ENCODE measurements around the gene KCNN1. TPM values are rescaled to one million over a fixed set of nuclear protein-coding genes. Genes with fewer than 3 reads are reported as not detected.

Gene KCNN1
- total and polyA plus RNA-seq, 9 of the 15 experiments (the other 6 are each of a cell fraction or from before 2014, with no cell fraction given) = 0.01 to 6.2 (median 0.72) TPM

GRCh38 chr19:18002347-18002850 lies 35.5 kb downstream of the KCNN1 start (continued):
- TF ChIP-seq RCOR1 (IDR thresholded peaks at IDR 0.05; ENCODE audit: borderline replicate concordance in 1 of 2, low read depth in 2 of 2, low read length in 2 of 2) (peak in 1 of 2 experiments; percentile 82; a peak in 2 of 4 replicates), PTBP1 (IDR thresholded peaks at IDR 0.05; ENCODE audit: low read depth, low read length) (0 out of 2 replicates have a peak, but pooled peaks have one; percentile 83), NFIC (IDR thresholded peaks at IDR 0.05) (0 out of 2 replicates have a peak, but pooled peaks have one; percentile 9), RBM25 (IDR thresholded peaks at IDR 0.05; ENCODE audit: low read depth, low read length, severe bottlenecking) (peak; percentile 94), MEF2D (tag; conservative IDR thresholded peaks at IDR 0.05; ENCODE audit: low read depth) (no peak), BRF1 (IDR thresholded peaks at IDR 0.05; ENCODE audit: borderline replicate concordance, extremely low read depth, insufficient read length) (no peak), ZFP36 (IDR thresholded peaks at IDR 0.05; ENCODE audit: low read depth, low read length, partially characterized antibody) (no peak), MBD1 (CRISPR knock-in tag; IDR thresholded peaks at IDR 0.05) (no peak), HDAC3 (IDR thresholded peaks at IDR 0.05; ENCODE audit: borderline replicate concordance, partially characterized antibody) (no peak), NCOA6 (IDR thresholded peaks at IDR 0.05) (no peak), CBX1 (IDR thresholded peaks at IDR 0.05; ENCODE audit: low read depth) (peak; percentile 84), E2F1 (CRISPR knock-in tag; IDR thresholded peaks at IDR 0.05) (no peak), MITF (IDR thresholded peaks at IDR 0.05) (no peak), CHD4 (IDR thresholded peaks at IDR 0.05; ENCODE audit: insufficient read depth, insufficient replicate concordance, low read depth, low read length, poor library complexity, severe bottlenecking) (peak; percentile 87), AFF1 (IDR thresholded peaks at IDR 0.05; ENCODE audit: low read depth in 1 of 2, partially characterized antibody in 2 of 2) (no peak), ZC3H8 (IDR thresholded peaks at IDR 0.05) (no peak), MAZ (CRISPR knock-in tag; conservative IDR thresholded peaks at IDR 0.05 in 1 of 2, IDR thresholded peaks at IDR 0.05 in 1 of 2) (no peak), SRSF1 (IDR thresholded peaks at IDR 0.05; ENCODE audit: low read depth, low read length) (no peak), BCOR (IDR thresholded peaks at IDR 0.05) (peak; percentile 99), ZNF695 (CRISPR knock-in tag; IDR thresholded peaks at IDR 0.05) (no peak)

Data from K562 (cell line).